ENCODE measurements around the gene ZNF346. TPM values are rescaled to one million over a fixed set of nuclear protein-coding genes. Genes with fewer than 3 reads are reported as not detected.

ZNF346 gene
- total and polyA plus RNA-seq, 2 of the 13 experiments (the other 11 are each of a cell fraction or from before 2014, with no cell fraction given), result 8.6 to 19.4 TPM

DNA sequence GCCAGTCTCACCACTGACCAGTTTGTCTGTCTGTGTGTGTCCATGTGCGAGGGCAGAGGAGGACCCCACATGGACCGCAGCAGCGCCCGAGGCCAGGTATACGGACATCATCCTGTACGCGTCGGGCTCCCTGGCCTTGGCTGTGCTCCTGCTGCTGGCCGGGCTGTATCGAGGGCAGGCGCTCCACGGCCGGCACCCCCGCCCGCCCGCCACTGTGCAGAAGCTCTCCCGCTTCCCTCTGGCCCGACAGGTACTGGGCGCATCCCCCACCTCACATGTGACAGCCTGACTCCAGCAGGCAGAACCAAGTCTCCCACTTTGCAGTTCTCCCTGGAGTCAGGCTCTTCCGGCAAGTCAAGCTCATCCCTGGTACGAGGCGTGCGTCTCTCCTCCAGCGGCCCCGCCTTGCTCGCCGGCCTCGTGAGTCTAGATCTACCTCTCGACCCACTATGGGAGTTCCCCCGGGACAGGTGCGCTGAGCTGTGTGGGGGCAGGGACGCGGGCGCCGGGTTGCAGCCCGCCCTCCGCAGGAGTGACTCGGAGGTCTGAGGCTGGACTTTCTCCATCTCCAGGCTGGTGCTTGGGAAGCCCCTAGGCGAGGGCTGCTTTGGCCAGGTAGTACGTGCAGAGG is 70.7 kb downstream of the ZNF346 start:
- intact Hi-C loops (cut with micrococcal nuclease; ENCODE audit: unreplicated experiment), result no loop called here
- ChIA-PET POLR2A (no interaction called here), CTCF (ENCODE audit: low intra/inter-chr PET ratio, low total read pairs) (no interaction called here)

More for the DNA sequence above, 70.7 kb downstream of the ZNF346 start:
- no peak for DNase-seq (ENCODE audit: low spot score)
- H3K9me3 ChIP-seq (ENCODE audit: low read length), result no peaks in the 10 kb centered on the region
- H3K9ac ChIP-seq (ENCODE audit: insufficient read depth, low read depth, low read length), result no peak overlapping the region
- H3K36me3 ChIP-seq (replicated peaks in 1 of 2; ENCODE audit: control insufficient read depth in 1 of 2, insufficient read depth in 2 of 2, low read length in 2 of 2), result peaks cover 36 to 67% of the 10 kb centered on the region in 2 experiments
- H4K20me1 ChIP-seq (ENCODE audit: insufficient read depth, low read length), result peaks cover 12% of the 10 kb centered on the region
- H3K27ac ChIP-seq (ENCODE audit: extremely low read length, insufficient read depth, low read length), result no peak overlapping the region
- H3K4me1 ChIP-seq (ENCODE audit: insufficient read depth, low read length), result peaks cover 100% of the 10 kb centered on the region
- no peaks in the 10 kb centered on the region; a peak in 1 of 5 replicates for H3K27me3 ChIP-seq (ENCODE audit: control insufficient read depth in 1 of 2, insufficient read depth in 2 of 2, low read length in 2 of 2)
- no peak for FAIRE-seq
- WGBS (ENCODE audit: low lambda C conversion rate), result 97% methylated on average over 24 of the region's 40 CpGs
- H3K4me2 ChIP-seq (ENCODE audit: low read depth, low read length), result no peak overlapping the region
- H3K79me2 ChIP-seq (ENCODE audit: insufficient read depth, low read length), result peaks cover 38% of the 10 kb centered on the region
- TF ChIP-seq AGO2 (optimal IDR thresholded peaks at IDR 0.05; ENCODE audit: low read depth, low read length), result peak; percentile 65
- 0 out of 2 replicates have a peak, but pooled peaks have one; percentile 30 for TF ChIP-seq POLR2AphosphoS2 (IDR thresholded peaks at IDR 0.05; ENCODE audit: low read depth, low read length)
- TF ChIP-seq, protein P1, sequence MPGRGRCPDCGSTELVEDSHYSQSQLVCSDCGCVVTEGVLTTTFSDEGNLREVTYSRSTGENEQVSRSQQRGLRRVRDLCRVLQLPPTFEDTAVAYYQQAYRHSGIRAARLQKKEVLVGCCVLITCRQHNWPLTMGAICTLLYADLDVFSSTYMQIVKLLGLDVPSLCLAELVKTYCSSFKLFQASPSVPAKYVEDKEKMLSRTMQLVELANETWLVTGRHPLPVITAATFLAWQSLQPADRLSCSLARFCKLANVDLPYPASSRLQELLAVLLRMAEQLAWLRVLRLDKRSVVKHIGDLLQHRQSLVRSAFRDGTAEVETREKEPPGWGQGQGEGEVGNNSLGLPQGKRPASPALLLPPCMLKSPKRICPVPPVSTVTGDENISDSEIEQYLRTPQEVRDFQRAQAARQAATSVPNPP (CRISPR knock-in tag; IDR thresholded peaks at IDR 0.05), result no peak
- TF ChIP-seq, protein P2, sequence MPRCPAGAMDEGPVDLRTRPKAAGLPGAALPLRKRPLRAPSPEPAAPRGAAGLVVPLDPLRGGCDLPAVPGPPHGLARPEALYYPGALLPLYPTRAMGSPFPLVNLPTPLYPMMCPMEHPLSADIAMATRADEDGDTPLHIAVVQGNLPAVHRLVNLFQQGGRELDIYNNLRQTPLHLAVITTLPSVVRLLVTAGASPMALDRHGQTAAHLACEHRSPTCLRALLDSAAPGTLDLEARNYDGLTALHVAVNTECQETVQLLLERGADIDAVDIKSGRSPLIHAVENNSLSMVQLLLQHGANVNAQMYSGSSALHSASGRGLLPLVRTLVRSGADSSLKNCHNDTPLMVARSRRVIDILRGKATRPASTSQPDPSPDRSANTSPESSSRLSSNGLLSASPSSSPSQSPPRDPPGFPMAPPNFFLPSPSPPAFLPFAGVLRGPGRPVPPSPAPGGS (CRISPR knock-in tag; IDR thresholded peaks at IDR 0.05), result no peak
- TF ChIP-seq POLR2A (IDR thresholded peaks at IDR 0.05; ENCODE audit: insufficient read depth in 1 of 2, low read depth in 2 of 2, low read length in 2 of 2), result 0 out of 4 replicates have a peak, but pooled peaks of 1 of the 2 experiments have one; percentile 14
- peak; percentile 74 for TF ChIP-seq RBFOX2 (IDR thresholded peaks at IDR 0.05; ENCODE audit: low read depth, low read length)
- TF ChIP-seq SIN3A (IDR thresholded peaks at IDR 0.05; ENCODE audit: borderline replicate concordance, low read depth, low read length), result no peak
- TF ChIP-seq ZNF780A (CRISPR knock-in tag; IDR thresholded peaks at IDR 0.05), result no peak
- TF ChIP-seq, protein P3, sequence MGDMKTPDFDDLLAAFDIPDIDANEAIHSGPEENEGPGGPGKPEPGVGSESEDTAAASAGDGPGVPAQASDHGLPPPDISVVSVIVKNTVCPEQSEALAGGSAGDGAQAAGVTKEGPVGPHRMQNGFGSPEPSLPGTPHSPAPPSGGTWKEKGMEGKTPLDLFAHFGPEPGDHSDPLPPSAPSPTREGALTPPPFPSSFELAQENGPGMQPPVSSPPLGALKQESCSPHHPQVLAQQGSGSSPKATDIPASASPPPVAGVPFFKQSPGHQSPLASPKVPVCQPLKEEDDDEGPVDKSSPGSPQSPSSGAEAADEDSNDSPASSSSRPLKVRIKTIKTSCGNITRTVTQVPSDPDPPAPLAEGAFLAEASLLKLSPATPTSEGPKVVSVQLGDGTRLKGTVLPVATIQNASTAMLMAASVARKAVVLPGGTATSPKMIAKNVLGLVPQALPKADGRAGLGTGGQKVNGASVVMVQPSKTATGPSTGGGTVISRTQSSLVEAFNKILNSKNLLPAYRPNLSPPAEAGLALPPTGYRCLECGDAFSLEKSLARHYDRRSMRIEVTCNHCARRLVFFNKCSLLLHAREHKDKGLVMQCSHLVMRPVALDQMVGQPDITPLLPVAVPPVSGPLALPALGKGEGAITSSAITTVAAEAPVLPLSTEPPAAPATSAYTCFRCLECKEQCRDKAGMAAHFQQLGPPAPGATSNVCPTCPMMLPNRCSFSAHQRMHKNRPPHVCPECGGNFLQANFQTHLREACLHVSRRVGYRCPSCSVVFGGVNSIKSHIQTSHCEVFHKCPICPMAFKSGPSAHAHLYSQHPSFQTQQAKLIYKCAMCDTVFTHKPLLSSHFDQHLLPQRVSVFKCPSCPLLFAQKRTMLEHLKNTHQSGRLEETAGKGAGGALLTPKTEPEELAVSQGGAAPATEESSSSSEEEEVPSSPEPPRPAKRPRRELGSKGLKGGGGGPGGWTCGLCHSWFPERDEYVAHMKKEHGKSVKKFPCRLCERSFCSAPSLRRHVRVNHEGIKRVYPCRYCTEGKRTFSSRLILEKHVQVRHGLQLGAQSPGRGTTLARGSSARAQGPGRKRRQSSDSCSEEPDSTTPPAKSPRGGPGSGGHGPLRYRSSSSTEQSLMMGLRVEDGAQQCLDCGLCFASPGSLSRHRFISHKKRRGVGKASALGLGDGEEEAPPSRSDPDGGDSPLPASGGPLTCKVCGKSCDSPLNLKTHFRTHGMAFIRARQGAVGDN (CRISPR knock-in tag; IDR thresholded peaks at IDR 0.05), result peak; percentile 10; the same call in 1 of the 2 replicates
- TF ChIP-seq AGO1 (IDR thresholded peaks at IDR 0.05; ENCODE audit: low read depth, low read length, poor library complexity, severe bottlenecking), result peak; percentile 31
- TF ChIP-seq ZBTB38 (CRISPR knock-in tag; IDR thresholded peaks at IDR 0.05), result peak; percentile 70
- BruUV-seq (replicated peaks), result no TSS peak
- no peak overlapping the region for H3K4me3 ChIP-seq (replicated peaks in 1 of 3; ENCODE audit: insufficient read depth in 1 of 3, low read depth in 2 of 3, low read length in 3 of 3)
- in situ Hi-C loops (cut with HindIII; ENCODE audit: extremely low pct_ligation_motif_present, low pct_unique_long_range_greater_than_20kb), result no loop called here
- no peak overlapping the region for H2AFZ ChIP-seq (ENCODE audit: low read length)
- no peak for ATAC-seq
